ENCODE data around the gene VAX1. TPM values are rescaled to one million over a fixed set of nuclear protein-coding genes. Genes with fewer than 3 reads are reported as not detected.

Gene VAX1
- total RNA-seq, 1 experiment from 2014 or later, result 0.04 TPM

DNA sequence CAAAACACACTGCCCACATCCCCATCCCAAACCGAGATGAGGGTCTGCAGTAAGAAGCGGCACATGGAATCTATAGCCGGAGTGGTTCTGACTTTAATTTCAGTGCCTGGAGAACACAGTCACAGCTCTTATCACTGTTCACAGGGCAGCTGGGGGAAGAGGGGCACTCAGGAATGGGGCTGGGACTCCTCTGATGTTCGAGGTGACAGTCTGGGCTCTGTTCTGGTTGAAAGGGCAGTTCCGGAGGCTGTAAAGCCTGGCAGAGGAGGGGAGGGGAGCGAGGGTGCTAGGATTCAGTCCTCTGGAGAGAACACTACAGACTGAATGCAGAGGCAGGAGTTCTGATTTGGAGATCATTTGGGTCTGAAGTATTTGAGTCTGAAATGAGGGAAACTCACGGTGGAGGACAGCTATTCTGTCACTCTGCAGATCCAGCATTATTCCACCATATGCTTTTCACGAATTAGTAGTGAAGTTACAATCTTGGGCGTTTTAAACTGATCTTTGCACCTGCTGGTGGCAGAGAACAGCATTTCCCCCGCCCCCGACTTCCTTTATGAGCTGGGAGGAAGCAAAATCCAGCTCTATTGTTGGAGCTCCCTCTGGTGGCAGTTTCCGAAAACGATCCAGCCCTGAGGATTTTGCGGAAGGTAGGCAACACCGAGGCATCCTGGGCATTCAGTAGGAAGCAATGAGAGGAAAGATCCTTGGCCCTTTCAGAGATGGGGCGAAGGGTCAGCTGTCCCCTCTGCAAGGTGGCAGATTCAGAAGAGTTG, 36.6 kb upstream of the VAX1 start (continued):
- TF ChIP-seq HMGXB4 (CRISPR knock-in tag; IDR thresholded peaks at IDR 0.05), result 0 out of 2 replicates have a peak, but pooled peaks have one; percentile 19

DNA sequence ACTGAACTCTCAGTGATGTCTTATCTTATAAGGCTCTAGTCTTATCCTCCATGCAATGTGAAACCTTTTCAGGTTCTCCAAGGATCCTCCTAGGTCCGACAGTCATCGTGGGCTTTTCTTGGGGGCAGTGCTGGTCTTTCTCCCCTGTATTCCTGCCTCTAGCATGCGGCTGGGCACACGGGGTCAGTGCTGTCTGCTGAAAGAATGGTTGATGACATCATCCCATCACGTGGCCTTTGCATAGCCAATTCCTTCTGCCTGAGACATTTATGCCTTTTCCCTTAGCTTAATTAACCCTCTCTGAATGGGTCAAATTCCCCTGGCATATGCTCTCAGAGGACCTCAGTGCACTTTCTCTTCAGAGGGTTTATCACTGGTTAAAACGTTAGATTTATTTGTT, 32.2 kb upstream of the VAX1 start:
- TF ChIP-seq KAT7 (CRISPR knock-in tag; IDR thresholded peaks at IDR 0.05; ENCODE audit: borderline replicate concordance), result no peak
- TF ChIP-seq, protein P1, sequence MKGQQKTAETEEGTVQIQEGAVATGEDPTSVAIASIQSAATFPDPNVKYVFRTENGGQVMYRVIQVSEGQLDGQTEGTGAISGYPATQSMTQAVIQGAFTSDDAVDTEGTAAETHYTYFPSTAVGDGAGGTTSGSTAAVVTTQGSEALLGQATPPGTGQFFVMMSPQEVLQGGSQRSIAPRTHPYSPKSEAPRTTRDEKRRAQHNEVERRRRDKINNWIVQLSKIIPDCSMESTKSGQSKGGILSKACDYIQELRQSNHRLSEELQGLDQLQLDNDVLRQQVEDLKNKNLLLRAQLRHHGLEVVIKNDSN (CRISPR knock-in tag; IDR thresholded peaks at IDR 0.05), result peak; percentile 86
- no peak for TF ChIP-seq RELA (CRISPR knock-in tag; IDR thresholded peaks at IDR 0.05; ENCODE audit: borderline replicate concordance)
- TF ChIP-seq, protein P2, sequence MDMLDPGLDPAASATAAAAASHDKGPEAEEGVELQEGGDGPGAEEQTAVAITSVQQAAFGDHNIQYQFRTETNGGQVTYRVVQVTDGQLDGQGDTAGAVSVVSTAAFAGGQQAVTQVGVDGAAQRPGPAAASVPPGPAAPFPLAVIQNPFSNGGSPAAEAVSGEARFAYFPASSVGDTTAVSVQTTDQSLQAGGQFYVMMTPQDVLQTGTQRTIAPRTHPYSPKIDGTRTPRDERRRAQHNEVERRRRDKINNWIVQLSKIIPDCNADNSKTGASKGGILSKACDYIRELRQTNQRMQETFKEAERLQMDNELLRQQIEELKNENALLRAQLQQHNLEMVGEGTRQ (CRISPR knock-in tag; IDR thresholded peaks at IDR 0.05), result peak; percentile 90
- no peak for TF ChIP-seq ZNF423 (CRISPR knock-in tag; IDR thresholded peaks at IDR 0.05)
- Mint-ChIP-seq H3K4me3 (no peak overlapping the region), H3K9me3 (no peaks in the 10 kb centered on the region), H3K27me3 (ENCODE audit: low read depth) (peaks cover 100% of the 10 kb centered on the region), H3K36me3 (no peaks in the 10 kb centered on the region), H3K27ac (no peak overlapping the region), H3K4me1 (peaks cover 33% of the 10 kb centered on the region)
- CTCF ChIA-PET, result interaction anchor here (0.8 to 1.1 kb wide), 3 partner anchors 11 to 373 kb away, joined by 3 read pairs; no protein-coding TSS in a partner anchor
- no peak for ATAC-seq
- POLR2A ChIA-PET, result no interaction called here
- no peak for DNase-seq (ENCODE audit: low spot score)

DNA sequence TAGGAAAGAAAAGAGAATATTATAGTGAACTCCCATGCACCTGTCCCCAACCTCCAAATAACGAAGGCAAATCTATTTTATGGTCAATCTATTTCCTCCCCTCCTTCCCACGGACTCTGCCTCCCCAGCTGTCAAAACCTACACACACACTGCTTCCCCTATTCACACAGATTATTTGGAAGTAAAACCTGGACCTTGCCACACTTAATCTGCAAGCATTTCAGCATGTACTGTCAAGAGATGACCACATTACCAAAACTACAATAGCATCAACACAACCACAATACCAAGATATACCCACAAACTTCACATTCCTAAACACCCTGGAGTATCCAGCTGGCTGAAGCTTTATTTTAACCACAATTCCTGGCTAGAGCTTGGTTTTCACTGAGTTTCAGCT, 31.4 kb upstream of the VAX1 start:
- no peak for TF ChIP-seq SOX15 (CRISPR knock-in tag; IDR thresholded peaks at IDR 0.05)
- TF ChIP-seq ATF1 (CRISPR knock-in tag; IDR thresholded peaks at IDR 0.05), result no peak
- TF ChIP-seq NFE2L1 (CRISPR knock-in tag; IDR thresholded peaks at IDR 0.05), result no peak
- TF ChIP-seq ZNF423 (CRISPR knock-in tag; IDR thresholded peaks at IDR 0.05), result no peak
- TF ChIP-seq ESRRA (CRISPR knock-in tag; IDR thresholded peaks at IDR 0.05; ENCODE audit: borderline replicate concordance), result no peak
- no peak for TF ChIP-seq GTF2I (CRISPR knock-in tag; conservative IDR thresholded peaks at IDR 0.05)
- TF ChIP-seq AFF4 (CRISPR knock-in tag; IDR thresholded peaks at IDR 0.05; ENCODE audit: borderline replicate concordance), result no peak
- TF ChIP-seq ZNF671 (CRISPR knock-in tag; IDR thresholded peaks at IDR 0.05), result no peak
- no peak for TF ChIP-seq ZNF416 (CRISPR knock-in tag; IDR thresholded peaks at IDR 0.05)
- TF ChIP-seq, protein P3, sequence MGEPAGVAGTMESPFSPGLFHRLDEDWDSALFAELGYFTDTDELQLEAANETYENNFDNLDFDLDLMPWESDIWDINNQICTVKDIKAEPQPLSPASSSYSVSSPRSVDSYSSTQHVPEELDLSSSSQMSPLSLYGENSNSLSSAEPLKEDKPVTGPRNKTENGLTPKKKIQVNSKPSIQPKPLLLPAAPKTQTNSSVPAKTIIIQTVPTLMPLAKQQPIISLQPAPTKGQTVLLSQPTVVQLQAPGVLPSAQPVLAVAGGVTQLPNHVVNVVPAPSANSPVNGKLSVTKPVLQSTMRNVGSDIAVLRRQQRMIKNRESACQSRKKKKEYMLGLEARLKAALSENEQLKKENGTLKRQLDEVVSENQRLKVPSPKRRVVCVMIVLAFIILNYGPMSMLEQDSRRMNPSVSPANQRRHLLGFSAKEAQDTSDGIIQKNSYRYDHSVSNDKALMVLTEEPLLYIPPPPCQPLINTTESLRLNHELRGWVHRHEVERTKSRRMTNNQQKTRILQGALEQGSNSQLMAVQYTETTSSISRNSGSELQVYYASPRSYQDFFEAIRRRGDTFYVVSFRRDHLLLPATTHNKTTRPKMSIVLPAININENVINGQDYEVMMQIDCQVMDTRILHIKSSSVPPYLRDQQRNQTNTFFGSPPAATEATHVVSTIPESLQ (CRISPR knock-in tag; IDR thresholded peaks at IDR 0.05), result no peak
- TF ChIP-seq, protein P1 (CRISPR knock-in tag; IDR thresholded peaks at IDR 0.05), result no peak
- ChIA-PET CTCF (interaction anchor here (0.8 to 4.8 kb wide), 8 partner anchors 10 to 373 kb away, joined by 3 to 72 read pairs (median 14); no protein-coding TSS in a partner anchor), POLR2A (no interaction called here)
- ATAC-seq (no peak), DNase-seq (ENCODE audit: low spot score) (no peak)
- Mint-ChIP-seq H3K4me3 (no peak overlapping the region; the same call in 1 of the 2 replicates), H3K9me3 (no peaks in the 10 kb centered on the region), H3K4me1 (peaks cover 37% of the 10 kb centered on the region), H3K27ac (no peak overlapping the region), H3K27me3 (ENCODE audit: low read depth) (peaks cover 100% of the 10 kb centered on the region), H3K36me3 (no peaks in the 10 kb centered on the region)

Measured in WTC11 (cell line).